Activated CD4-positive, alpha-beta T cell treated with anti-CD3 and anti-CD28 coated beads for 36 hours (primary cell): ENCODE results near the gene STARD10. TPM values are rescaled to one million over a fixed set of nuclear protein-coding genes. Genes with fewer than 3 reads are reported as not detected.

Experiments used
- ATAC-seq: fragments of 200-7000 bp; cut with Tn5 transposase; one replicate; pipeline ENCODE4 v1.10.0; 2021; ENCODE audit warnings: mild to moderate bottlenecking, moderate library complexity
- CTCF ChIA-PET: fragments of 350-600 bp; sonication (Branson Sonifier 250); formaldehyde crosslinking; loops from one replicate; lab custom pipeline; 2021; ENCODE audit warnings: antibody characterized with exemption; lab: Charles Lee
- POLR2A ChIA-PET: fragments of 350-600 bp; sonication (Branson Sonifier 250); formaldehyde crosslinking; loops from one replicate; lab custom pipeline; 2021; ENCODE audit warnings: antibody characterized with exemption, inconsistent platforms; lab: Charles Lee
- DNase-seq: peaks from one replicate; pipeline ENCODE4 v3.0.0-alpha.2; 2020
- H3K27ac Mint-ChIP-seq: one replicate; pipeline ENCODE4 v1.8.0; 2021; ENCODE audit warnings: mixed read lengths
- H3K27me3 Mint-ChIP-seq: one replicate; pipeline ENCODE4 v1.8.0; 2021; ENCODE audit warnings: mixed read lengths
- H3K36me3 Mint-ChIP-seq: one replicate; pipeline ENCODE4 v1.8.0; 2021; ENCODE audit warnings: low read depth, mixed read lengths
- H3K4me1 Mint-ChIP-seq: one replicate; pipeline ENCODE4 v1.8.0; 2021; ENCODE audit warnings: mixed read lengths
- H3K4me3 Mint-ChIP-seq: one replicate; pipeline ENCODE4 v1.8.0; 2021; ENCODE audit warnings: mild to moderate bottlenecking, moderate library complexity, mixed read lengths
- H3K9me3 Mint-ChIP-seq: one replicate; pipeline ENCODE4 v1.8.0; 2021; ENCODE audit warnings: low read depth, mixed read lengths
- intact Hi-C, 2 experiments: fragments of 100-400 bp; cut with DNase I in 1 of 2; cut with micrococcal nuclease in 1 of 2; formaldehyde crosslinking; loops; one replicate each; pipeline versions ENCODE4 v1.14.2 to v1.15.1; 2022 to 2024; cut with DNase I, micrococcal nuclease
- total RNA-seq, 2 experiments: library from RNA; stranded (reverse); gene quantifications; one replicate each; pipeline ENCODE4 v1.2.3, GENCODE V29; 2021

Gene STARD10
- total RNA-seq, 2 experiments from 2014 or later, result 8.3 to 12.9 TPM

- H3K9me3 Mint-ChIP-seq, result no peaks in the 10 kb centered on the region
- H3K27me3 Mint-ChIP-seq, result no peaks in the 10 kb centered on the region
- ATAC-seq, result no peak
- H3K27ac Mint-ChIP-seq, result no peak overlapping the region
- peaks cover 17% of the 10 kb centered on the region for H3K36me3 Mint-ChIP-seq
- CTCF ChIA-PET, result interaction anchor here (0.5 to 1.1 kb wide), 3 partner anchors 50 to 352 kb away, joined by 3 to 4 read pairs (median 3); no protein-coding TSS in a partner anchor
- POLR2A ChIA-PET, result no interaction called here
- H3K4me3 Mint-ChIP-seq, result no peak overlapping the region
- peaks cover 11% of the 10 kb centered on the region for H3K4me1 Mint-ChIP-seq
- DNase-seq, result no peak
- intact Hi-C loops, result no loop called here
Measured at GRCh38 chr11:72826191-72826941, 32.5 kb upstream of the STARD10 start.

- CTCF ChIA-PET, result interaction anchor here (0.5 to 1.1 kb wide), 3 partner anchors 49 to 353 kb away, joined by 3 to 4 read pairs (median 3); no protein-coding TSS in a partner anchor
- POLR2A ChIA-PET, result no interaction called here
- Mint-ChIP-seq H3K4me3 (no peak overlapping the region), H3K36me3 (peaks cover 16% of the 10 kb centered on the region), H3K4me1 (peaks cover 15% of the 10 kb centered on the region), H3K27me3 (no peaks in the 10 kb centered on the region), H3K27ac (peak overlapping the region; percentile 21), H3K9me3 (no peaks in the 10 kb centered on the region)
- intact Hi-C loops, result no loop called here
- ATAC-seq (no peak), DNase-seq (no peak)
Measured at GRCh38 chr11:72825661-72826060, 31.8 kb upstream of the STARD10 start.

GRCh38 chr11:72824811-72825505 is 31.1 kb upstream of the STARD10 start:
- peaks cover 20% of the 10 kb centered on the region for H3K4me1 Mint-ChIP-seq
- ChIA-PET CTCF (interaction anchor here (0.6 to 0.9 kb wide), 3 partner anchors 9 to 261 kb away, joined by 3 read pairs; no protein-coding TSS in a partner anchor), POLR2A (no interaction called here)
- peaks cover 16% of the 10 kb centered on the region for H3K36me3 Mint-ChIP-seq
- H3K27me3 Mint-ChIP-seq, result no peaks in the 10 kb centered on the region
- ATAC-seq (no peak), DNase-seq (no peak)
- H3K9me3 Mint-ChIP-seq, result no peaks in the 10 kb centered on the region
- H3K27ac Mint-ChIP-seq, result peak overlapping the region; percentile 21
- no peak overlapping the region for H3K4me3 Mint-ChIP-seq
- intact Hi-C loops, result no loop called here

- POLR2A ChIA-PET, result no interaction called here
- CTCF ChIA-PET, result interaction anchor here (0.6 kb wide), 1 partner anchor 471 kb away, joined by 3 read pairs; no protein-coding TSS in a partner anchor
- no peak overlapping the region for H3K27ac Mint-ChIP-seq
- H3K4me3 Mint-ChIP-seq, result no peak overlapping the region
- no peaks in the 10 kb centered on the region for H3K27me3 Mint-ChIP-seq
- DNase-seq (no peak), ATAC-seq (no peak)
- intact Hi-C loops, result no loop called here
- peaks cover 20% of the 10 kb centered on the region for H3K4me1 Mint-ChIP-seq
- peaks cover 14% of the 10 kb centered on the region for H3K36me3 Mint-ChIP-seq
- no peaks in the 10 kb centered on the region for H3K9me3 Mint-ChIP-seq
Measured at GRCh38 chr11:72824020-72824419, 30.2 kb upstream of the STARD10 start.

GRCh38 chr11:72823105-72823804 is 29.4 kb upstream of the STARD10 start:
- no peaks in the 10 kb centered on the region for H3K27me3 Mint-ChIP-seq
- H3K4me3 Mint-ChIP-seq, result no peak overlapping the region
- DNase-seq (no peak), ATAC-seq (no peak)
- POLR2A ChIA-PET, result no interaction called here
- peaks cover 20% of the 10 kb centered on the region for H3K4me1 Mint-ChIP-seq
- intact Hi-C loops, result no loop called here
- H3K9me3 Mint-ChIP-seq, result no peaks in the 10 kb centered on the region
- CTCF ChIA-PET, result interaction anchor here (1.0 kb wide), 1 partner anchor 31 kb away, joined by 4 read pairs; no protein-coding TSS in a partner anchor
- no peak overlapping the region for H3K27ac Mint-ChIP-seq
- peaks cover 20% of the 10 kb centered on the region for H3K36me3 Mint-ChIP-seq

GRCh38 chr11:72821920-72822799 is 28.3 kb upstream of the STARD10 start:
- Mint-ChIP-seq H3K9me3 (no peaks in the 10 kb centered on the region), H3K4me1 (peaks cover 12% of the 10 kb centered on the region), H3K27me3 (no peaks in the 10 kb centered on the region), H3K36me3 (peaks cover 27% of the 10 kb centered on the region), H3K4me3 (peak overlapping the region; percentile 46), H3K27ac (no peak overlapping the region)
- intact Hi-C loops, result no loop called here
- DNase-seq, result peak; percentile 85
- peak; percentile 84 for ATAC-seq
- ChIA-PET CTCF (interaction anchor here (0.5 to 1.0 kb wide), 2 partner anchors 30 to 250 kb away, joined by 3 to 4 read pairs; no protein-coding TSS in a partner anchor), POLR2A (interaction anchor here (0.6 to 1.0 kb wide), 2 partner anchors 9 to 555 kb away, joined by 3 read pairs; no protein-coding TSS in a partner anchor)

GRCh38 chr11:72821221-72821919 is 27.5 kb upstream of the STARD10 start:
- no peak overlapping the region for H3K4me3 Mint-ChIP-seq
- ATAC-seq, result no peak
- peaks cover 30% of the 10 kb centered on the region for H3K36me3 Mint-ChIP-seq
- H3K9me3 Mint-ChIP-seq, result no peaks in the 10 kb centered on the region
- H3K4me1 Mint-ChIP-seq, result peaks cover 14% of the 10 kb centered on the region
- POLR2A ChIA-PET, result no interaction called here
- no peak for DNase-seq
- no peaks in the 10 kb centered on the region for H3K27me3 Mint-ChIP-seq
- CTCF ChIA-PET, result no interaction called here
- intact Hi-C loops, result no loop called here
- peak overlapping the region; percentile 37 for H3K27ac Mint-ChIP-seq

GRCh38 chr11:72820439-72821139 is 26.7 kb upstream of the STARD10 start:
- POLR2A ChIA-PET, result no interaction called here
- no peak for DNase-seq
- Mint-ChIP-seq H3K27me3 (no peaks in the 10 kb centered on the region), H3K9me3 (no peaks in the 10 kb centered on the region), H3K4me1 (peaks cover 19% of the 10 kb centered on the region), H3K27ac (peak overlapping the region; percentile 37), H3K36me3 (peaks cover 30% of the 10 kb centered on the region), H3K4me3 (no peak overlapping the region)
- CTCF ChIA-PET, result no interaction called here
- no peak for ATAC-seq
- intact Hi-C loops, result no loop called here

GRCh38 chr11:72818971-72819370 is 25.1 kb upstream of the STARD10 start:
- H3K4me1 Mint-ChIP-seq, result peaks cover 20% of the 10 kb centered on the region
- peak overlapping the region; percentile 13 for H3K27ac Mint-ChIP-seq
- ChIA-PET POLR2A (no interaction called here), CTCF (interaction anchor here (0.6 to 1.7 kb wide), 4 partner anchors 13 to 92 kb away, joined by 3 to 7 read pairs (median 5); no protein-coding TSS in a partner anchor)
- ATAC-seq, result no peak
- H3K9me3 Mint-ChIP-seq, result no peaks in the 10 kb centered on the region
- no peaks in the 10 kb centered on the region for H3K27me3 Mint-ChIP-seq
- no peak for DNase-seq
- H3K36me3 Mint-ChIP-seq, result peaks cover 25% of the 10 kb centered on the region
- intact Hi-C loops, result no loop called here
- H3K4me3 Mint-ChIP-seq, result no peak overlapping the region

GRCh38 chr11:72817966-72818365 is 24.1 kb upstream of the STARD10 start:
- Mint-ChIP-seq H3K9me3 (no peaks in the 10 kb centered on the region), H3K27me3 (no peaks in the 10 kb centered on the region), H3K36me3 (peaks cover 28% of the 10 kb centered on the region), H3K4me3 (no peak overlapping the region), H3K27ac (no peak overlapping the region), H3K4me1 (peaks cover 21% of the 10 kb centered on the region)
- ATAC-seq (no peak), DNase-seq (no peak)
- POLR2A ChIA-PET, result no interaction called here
- intact Hi-C loops, result no loop called here
- CTCF ChIA-PET, result interaction anchor here (1.2 kb wide), 2 partner anchors 13 to 20 kb away, joined by 3 to 5 read pairs; no protein-coding TSS in a partner anchor
